Measurements from ENCODE around the gene DPY30. TPM values are rescaled to one million over a fixed set of nuclear protein-coding genes. Genes with fewer than 3 reads are reported as not detected.
A peak's percentile ranks its signal among the peaks of the same experiment; 100 is the strongest.
"Not testable (repeated sequence)": the region's sequence is repeated elsewhere in the genome, so short reads cannot be mapped to it uniquely, and the experiment has no call there.

DPY30 gene
- polyA plus RNA-seq, 1 of the 3 experiments (the other 2 are of a cell fraction): 155 TPM

GRCh38 chr2:32010670-32011484, 28.7 kb downstream of the DPY30 start, which contains the start of gene MEMO1 (continued):
- TF ChIP-seq EZH2phosphoT487 (IDR thresholded peaks at IDR 0.05; ENCODE audit: borderline replicate concordance, low read depth) (no peak), NRF1 (IDR thresholded peaks at IDR 0.05; ENCODE audit: low read depth, low read length) (peak; percentile 85), GABPA (IDR thresholded peaks at IDR 0.05; ENCODE audit: low read depth) (peak; percentile 50), SMC3 (IDR thresholded peaks at IDR 0.05; ENCODE audit: low read depth, low read length) (no peak), RCOR1 (IDR thresholded peaks at IDR 0.05; ENCODE audit: low read length) (no peak; the same call in none of the 2 replicates), GATA2 (CRISPR knock-in tag; IDR thresholded peaks at IDR 0.05) (no peak), CTCF (IDR thresholded peaks at IDR 0.05) (peak; percentile 18; the same call in 1 of the 2 replicates), RFX5 (IDR thresholded peaks at IDR 0.05; ENCODE audit: low read length) (peak; percentile 73; the same call in 1 of the 2 replicates), YY1 (IDR thresholded peaks at IDR 0.05; ENCODE audit: low read depth) (peak; percentile 82)
- TF ChIP-seq, protein P1, sequence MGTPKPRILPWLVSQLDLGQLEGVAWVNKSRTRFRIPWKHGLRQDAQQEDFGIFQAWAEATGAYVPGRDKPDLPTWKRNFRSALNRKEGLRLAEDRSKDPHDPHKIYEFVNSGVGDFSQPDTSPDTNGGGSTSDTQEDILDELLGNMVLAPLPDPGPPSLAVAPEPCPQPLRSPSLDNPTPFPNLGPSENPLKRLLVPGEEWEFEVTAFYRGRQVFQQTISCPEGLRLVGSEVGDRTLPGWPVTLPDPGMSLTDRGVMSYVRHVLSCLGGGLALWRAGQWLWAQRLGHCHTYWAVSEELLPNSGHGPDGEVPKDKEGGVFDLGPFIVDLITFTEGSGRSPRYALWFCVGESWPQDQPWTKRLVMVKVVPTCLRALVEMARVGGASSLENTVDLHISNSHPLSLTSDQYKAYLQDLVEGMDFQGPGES (IDR thresholded peaks at IDR 0.05; ENCODE audit: low read depth, low read length): no peak

GRCh38 chr2:32010280-32010669, 29.3 kb downstream of the DPY30 start:
- Histone ChIP-seq H3K79me2 (ENCODE audit: insufficient read depth) (peaks cover 45% of the 10 kb centered on the region), H3K9ac (peak overlapping the region; percentile 24; the same call in 1 of the 2 replicates), H4K20me1 (ENCODE audit: insufficient read depth) (peaks cover 43% of the 10 kb centered on the region), H3K27ac (ENCODE audit: low read depth in 2 of 2, low read length in 1 of 2) (peak overlapping the region; percentile 55 to 98; a peak in 3 of 4 replicates), H3K4me3 (ENCODE audit: low read depth in 2 of 2, low read length in 1 of 2) (peak overlapping the region in 1 of 2 experiments; percentile 92; a peak in 3 of 4 replicates)
- H3K9me2 ChIP-seq; H3K36me3 ChIP-seq (replicated peaks in 1 of 2; ENCODE audit: control insufficient read depth in 1 of 2, insufficient read depth in 2 of 2, low read length in 1 of 2); H3K9me3 ChIP-seq; H2AFZ ChIP-seq (ENCODE audit: low read depth); H3F3A ChIP-seq (replicated peaks; ENCODE audit: insufficient read depth); CTCF ChIA-PET; H3K27me3 ChIP-seq (ENCODE audit: insufficient read depth); H3K4me1 ChIP-seq (ENCODE audit: control insufficient read depth in 1 of 2, insufficient read depth in 2 of 2, low read depth in 1 of 2, low read length in 1 of 2); H3K4me2 ChIP-seq: not testable (repeated sequence)
- POLR2A ChIA-PET: interaction anchor here (0.5 to 1.6 kb wide), 7 partner anchors 10 to 272 kb away, joined by 3 to 7 read pairs (median 3); partner anchors contain the start of genes SLC30A6 and SPAST
- no CpG with 5 or more reads among the region's 43 CpGs for WGBS (ENCODE audit: low lambda C conversion rate)
- 0 out of 2 replicates have a peak, but pooled peaks have one; percentile 29 for TF ChIP-seq TAF1 (IDR thresholded peaks at IDR 0.05; ENCODE audit: borderline replicate concordance, low read depth, low read length)
- peak; percentile 72 for DNase-seq
